SK-N-SH treated with all-trans-retinoic acid at 6 μM for 48 hours (cell line): ENCODE data around the gene C3.

ENCODE experiments used
- ATAC-seq: fragments of 200-7000 bp; cut with Tn5 transposase; 3 replicates; pipeline ENCODE4 v1.9.1; 2020; ENCODE audit warnings: mild to moderate bottlenecking, moderate library complexity
- BACH2 ChIP-seq: fragments of 250-450 bp; sonication (Bioruptor Pico); IDR thresholded peaks from 2 replicates; pipeline ENCODE4 v1.9.0; 2021; ENCODE audit warnings: mild to moderate bottlenecking, borderline replicate concordance
- CSDC2 ChIP-seq: fragments of 250-450 bp; sonication (Bioruptor Pico); IDR thresholded peaks from 2 replicates; pipeline ENCODE4 v1.5.0; 2020; ENCODE audit warnings: mild to moderate bottlenecking, moderate library complexity
- GLIS3 ChIP-seq: fragments of 250-450 bp; sonication (Bioruptor Pico); IDR thresholded peaks from 2 replicates; pipeline ENCODE4 v1.5.0; 2020; ENCODE audit warnings: mild to moderate bottlenecking, moderate library complexity
- ISL1 ChIP-seq: fragments of 250-450 bp; sonication (Bioruptor Pico); IDR thresholded peaks from 2 replicates; pipeline ENCODE4 v2.1.2; 2022; ENCODE audit warnings: mild to moderate bottlenecking, moderate library complexity
- OSR1 ChIP-seq: fragments of 250-450 bp; sonication (Bioruptor Pico); IDR thresholded peaks from 2 replicates; pipeline ENCODE4 v1.8.0; 2022; ENCODE audit warnings: moderate library complexity, mild to moderate bottlenecking, inconsistent platforms
- POU6F1 ChIP-seq: fragments of 250-450 bp; sonication (Bioruptor Pico); IDR thresholded peaks from 2 replicates; pipeline ENCODE4 v1.8.0; 2021; ENCODE audit warnings: low read depth, mild to moderate bottlenecking, moderate library complexity, borderline replicate concordance
- PPARA ChIP-seq: fragments of 250-450 bp; sonication (Bioruptor Pico); IDR thresholded peaks from 2 replicates; pipeline ENCODE4 v1.5.0; 2020; ENCODE audit warnings: mild to moderate bottlenecking, borderline replicate concordance
- RARB ChIP-seq: fragments of 250-450 bp; sonication (Bioruptor Pico); IDR thresholded peaks from 2 replicates; pipeline ENCODE4 v1.8.0; 2021; ENCODE audit warnings: mild to moderate bottlenecking, moderate library complexity
- SNAI2 ChIP-seq: fragments of 250-450 bp; sonication (Bioruptor Pico); IDR thresholded peaks from 2 replicates; pipeline ENCODE4 v1.5.0; 2020; ENCODE audit warnings: mild to moderate bottlenecking, moderate library complexity
- TCF4 ChIP-seq: fragments of 250-450 bp; sonication (Bioruptor Pico); IDR thresholded peaks from 2 replicates; pipeline ENCODE4 v1.8.0; 2021; ENCODE audit warnings: mild to moderate bottlenecking, moderate library complexity, borderline replicate concordance
- TSHZ2 ChIP-seq: fragments of 250-450 bp; sonication (Bioruptor Pico); IDR thresholded peaks from 2 replicates; pipeline ENCODE4 v1.5.0; 2020; ENCODE audit warnings: mild to moderate bottlenecking, moderate library complexity
- ZC3H10 ChIP-seq: fragments of 250-450 bp; sonication (Bioruptor Pico); IDR thresholded peaks from 2 replicates; pipeline ENCODE4 v1.5.1; 2021; ENCODE audit warnings: mild to moderate bottlenecking, moderate library complexity
- ZFP3 ChIP-seq: fragments of 250-450 bp; sonication (Bioruptor Pico); IDR thresholded peaks from 2 replicates; pipeline ENCODE4 v1.5.0; 2020; ENCODE audit warnings: mild to moderate bottlenecking, moderate library complexity
- ZFP30 ChIP-seq: fragments of 450-650 bp; formaldehyde crosslinking; IDR thresholded peaks from 2 replicates; pipeline ENCODE4 v1.5.0; 2022; ENCODE audit warnings: mild to moderate bottlenecking, moderate library complexity
- ZNF565 ChIP-seq: fragments of 450-650 bp; formaldehyde crosslinking; conservative IDR thresholded peaks from 2 replicates; pipeline ENCODE4 v1.5.0; 2020; ENCODE audit warnings: low read depth, mild to moderate bottlenecking, moderate library complexity
- ZNF70 ChIP-seq: fragments of 450-650 bp; formaldehyde crosslinking; IDR thresholded peaks from 2 replicates; pipeline ENCODE4 v1.5.0; 2020; ENCODE audit warnings: mild to moderate bottlenecking, moderate library complexity
- ZNF8 ChIP-seq: fragments of 450-650 bp; formaldehyde crosslinking; IDR thresholded peaks from 2 replicates; pipeline ENCODE4 v1.5.0; 2020; ENCODE audit warnings: mild to moderate bottlenecking, moderate library complexity
- TF ChIP-seq, protein P1 (sequence below): fragments of 250-450 bp; sonication (Bioruptor Pico); IDR thresholded peaks from 2 replicates; pipeline ENCODE4 v1.5.1; 2021; ENCODE audit warnings: mild to moderate bottlenecking, moderate library complexity
- TF ChIP-seq, protein P2 (sequence below): fragments of 250-450 bp; sonication (Bioruptor Pico); IDR thresholded peaks from 2 replicates; pipeline ENCODE4 v1.5.1; 2020; ENCODE audit warnings: low read depth, mild to moderate bottlenecking, moderate library complexity
- TF ChIP-seq, protein P3 (sequence below): fragments of 250-450 bp; sonication (Bioruptor Pico); IDR thresholded peaks from 2 replicates; pipeline ENCODE4 v1.8.0; 2020; ENCODE audit warnings: mild to moderate bottlenecking, moderate library complexity, borderline replicate concordance

Gene C3

DNA sequence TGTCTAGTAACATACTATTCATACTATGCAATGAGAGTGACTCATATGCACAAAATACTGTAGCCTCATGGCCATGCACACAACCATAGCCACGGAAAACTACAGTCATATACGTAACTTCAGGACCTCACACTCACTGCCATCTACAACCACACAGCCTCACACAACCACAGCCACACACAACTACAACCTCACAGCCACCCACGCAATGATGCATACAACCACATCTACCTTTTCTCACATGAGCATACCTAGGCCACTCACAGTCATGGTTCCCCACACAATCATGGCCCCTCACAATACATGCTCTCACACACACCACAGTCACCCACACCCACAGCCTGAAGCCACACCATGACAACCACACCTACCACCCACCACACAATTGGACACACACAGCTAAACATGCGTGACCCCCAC lies 41.8 kb downstream of the C3 start:
- TF ChIP-seq ZFP3 (CRISPR knock-in tag) (no peak), CSDC2 (no peak), ZC3H10 (no peak), ZNF8 (no peak), OSR1 (CRISPR knock-in tag) (no peak), TCF4 (CRISPR knock-in tag) (no peak), ZNF565 (CRISPR knock-in tag) (no peak), BACH2 (CRISPR knock-in tag) (no peak)
- TF ChIP-seq, all 23 proteins: peak for 0
- no peak for ATAC-seq

GRCh38 chr19:6677883-6678689 lies 42.4 kb downstream of the C3 start:
- ATAC-seq, result no peak
- TF ChIP-seq CSDC2 (no peak), GLIS3 (CRISPR knock-in tag) (no peak)

DNA sequence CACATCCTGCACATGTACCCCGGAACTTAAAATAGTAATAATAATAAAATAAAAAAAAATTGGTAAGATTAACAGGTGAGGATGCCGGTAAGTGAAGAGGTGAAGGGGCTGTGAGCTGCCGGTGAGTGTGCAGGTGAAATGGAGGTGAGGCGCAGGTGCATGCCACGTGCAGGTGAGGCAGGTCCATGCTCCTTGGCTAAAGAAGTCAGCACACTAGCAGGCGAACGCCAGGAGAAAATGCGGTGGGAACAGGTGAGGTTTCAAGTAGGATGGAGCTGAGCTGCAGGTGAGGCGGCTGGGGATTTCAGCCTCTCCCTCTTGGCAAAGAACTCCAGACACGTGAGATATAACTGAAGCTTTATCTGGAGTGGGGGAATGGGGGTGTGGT lies 43.0 kb downstream of the C3 start:
- TF ChIP-seq POU6F1 (CRISPR knock-in tag) (no peak), BACH2 (CRISPR knock-in tag) (no peak), ZFP30 (CRISPR knock-in tag) (no peak), ZNF8 (no peak), TCF4 (CRISPR knock-in tag) (no peak), ZC3H10 (no peak), ZNF565 (CRISPR knock-in tag) (no peak), PPARA (CRISPR knock-in tag) (no peak), CSDC2 (no peak), GLIS3 (CRISPR knock-in tag) (no peak), ZNF70 (CRISPR knock-in tag) (no peak), ISL1 (CRISPR knock-in tag) (no peak), TSHZ2 (CRISPR knock-in tag) (no peak), SNAI2 (CRISPR knock-in tag) (no peak), OSR1 (CRISPR knock-in tag) (no peak), RARB (no peak)
- TF ChIP-seq, protein P1, sequence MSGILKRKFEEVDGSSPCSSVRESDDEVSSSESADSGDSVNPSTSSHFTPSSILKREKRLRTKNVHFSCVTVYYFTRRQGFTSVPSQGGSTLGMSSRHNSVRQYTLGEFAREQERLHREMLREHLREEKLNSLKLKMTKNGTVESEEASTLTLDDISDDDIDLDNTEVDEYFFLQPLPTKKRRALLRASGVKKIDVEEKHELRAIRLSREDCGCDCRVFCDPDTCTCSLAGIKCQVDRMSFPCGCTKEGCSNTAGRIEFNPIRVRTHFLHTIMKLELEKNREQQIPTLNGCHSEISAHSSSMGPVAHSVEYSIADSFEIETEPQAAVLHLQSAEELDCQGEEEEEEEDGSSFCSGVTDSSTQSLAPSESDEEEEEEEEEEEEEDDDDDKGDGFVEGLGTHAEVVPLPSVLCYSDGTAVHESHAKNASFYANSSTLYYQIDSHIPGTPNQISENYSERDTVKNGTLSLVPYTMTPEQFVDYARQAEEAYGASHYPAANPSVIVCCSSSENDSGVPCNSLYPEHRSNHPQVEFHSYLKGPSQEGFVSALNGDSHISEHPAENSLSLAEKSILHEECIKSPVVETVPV (CRISPR knock-in tag), result no peak
- TF ChIP-seq, protein P2, sequence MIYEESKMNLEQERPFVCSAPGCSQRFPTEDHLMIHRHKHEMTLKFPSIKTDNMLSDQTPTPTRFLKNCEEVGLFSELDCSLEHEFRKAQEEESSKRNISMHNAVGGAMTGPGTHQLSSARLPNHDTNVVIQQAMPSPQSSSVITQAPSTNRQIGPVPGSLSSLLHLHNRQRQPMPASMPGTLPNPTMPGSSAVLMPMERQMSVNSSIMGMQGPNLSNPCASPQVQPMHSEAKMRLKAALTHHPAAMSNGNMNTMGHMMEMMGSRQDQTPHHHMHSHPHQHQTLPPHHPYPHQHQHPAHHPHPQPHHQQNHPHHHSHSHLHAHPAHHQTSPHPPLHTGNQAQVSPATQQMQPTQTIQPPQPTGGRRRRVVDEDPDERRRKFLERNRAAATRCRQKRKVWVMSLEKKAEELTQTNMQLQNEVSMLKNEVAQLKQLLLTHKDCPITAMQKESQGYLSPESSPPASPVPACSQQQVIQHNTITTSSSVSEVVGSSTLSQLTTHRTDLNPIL (CRISPR knock-in tag), result no peak
- TF ChIP-seq, protein P3, sequence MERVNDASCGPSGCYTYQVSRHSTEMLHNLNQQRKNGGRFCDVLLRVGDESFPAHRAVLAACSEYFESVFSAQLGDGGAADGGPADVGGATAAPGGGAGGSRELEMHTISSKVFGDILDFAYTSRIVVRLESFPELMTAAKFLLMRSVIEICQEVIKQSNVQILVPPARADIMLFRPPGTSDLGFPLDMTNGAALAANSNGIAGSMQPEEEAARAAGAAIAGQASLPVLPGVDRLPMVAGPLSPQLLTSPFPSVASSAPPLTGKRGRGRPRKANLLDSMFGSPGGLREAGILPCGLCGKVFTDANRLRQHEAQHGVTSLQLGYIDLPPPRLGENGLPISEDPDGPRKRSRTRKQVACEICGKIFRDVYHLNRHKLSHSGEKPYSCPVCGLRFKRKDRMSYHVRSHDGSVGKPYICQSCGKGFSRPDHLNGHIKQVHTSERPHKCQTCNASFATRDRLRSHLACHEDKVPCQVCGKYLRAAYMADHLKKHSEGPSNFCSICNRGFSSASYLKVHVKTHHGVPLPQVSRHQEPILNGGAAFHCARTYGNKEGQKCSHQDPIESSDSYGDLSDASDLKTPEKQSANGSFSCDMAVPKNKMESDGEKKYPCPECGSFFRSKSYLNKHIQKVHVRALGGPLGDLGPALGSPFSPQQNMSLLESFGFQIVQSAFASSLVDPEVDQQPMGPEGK (CRISPR knock-in tag), result no peak
- ATAC-seq, result no peak
